Measurements from ENCODE around the gene MAP3K5.

DNA sequence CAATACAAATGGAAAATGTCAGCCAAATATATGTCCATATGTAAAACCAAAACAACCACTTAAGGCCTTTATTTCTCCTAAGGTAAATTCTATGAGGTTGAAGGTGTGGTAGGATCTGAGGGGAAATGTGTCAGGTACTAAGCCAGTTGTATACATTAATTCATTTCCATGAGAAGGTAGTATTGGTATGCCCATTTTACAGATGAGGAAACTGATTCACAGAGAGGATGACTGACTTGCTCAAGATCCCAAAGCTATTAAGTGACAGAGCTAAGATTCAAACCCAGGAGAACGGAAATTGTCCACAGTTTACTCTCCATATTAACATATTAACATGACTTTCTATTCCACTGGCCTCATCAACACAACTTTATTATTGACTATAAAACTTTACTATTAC, 177.9 kb downstream of the MAP3K5 start:
- TF ChIP-seq, protein P1, sequence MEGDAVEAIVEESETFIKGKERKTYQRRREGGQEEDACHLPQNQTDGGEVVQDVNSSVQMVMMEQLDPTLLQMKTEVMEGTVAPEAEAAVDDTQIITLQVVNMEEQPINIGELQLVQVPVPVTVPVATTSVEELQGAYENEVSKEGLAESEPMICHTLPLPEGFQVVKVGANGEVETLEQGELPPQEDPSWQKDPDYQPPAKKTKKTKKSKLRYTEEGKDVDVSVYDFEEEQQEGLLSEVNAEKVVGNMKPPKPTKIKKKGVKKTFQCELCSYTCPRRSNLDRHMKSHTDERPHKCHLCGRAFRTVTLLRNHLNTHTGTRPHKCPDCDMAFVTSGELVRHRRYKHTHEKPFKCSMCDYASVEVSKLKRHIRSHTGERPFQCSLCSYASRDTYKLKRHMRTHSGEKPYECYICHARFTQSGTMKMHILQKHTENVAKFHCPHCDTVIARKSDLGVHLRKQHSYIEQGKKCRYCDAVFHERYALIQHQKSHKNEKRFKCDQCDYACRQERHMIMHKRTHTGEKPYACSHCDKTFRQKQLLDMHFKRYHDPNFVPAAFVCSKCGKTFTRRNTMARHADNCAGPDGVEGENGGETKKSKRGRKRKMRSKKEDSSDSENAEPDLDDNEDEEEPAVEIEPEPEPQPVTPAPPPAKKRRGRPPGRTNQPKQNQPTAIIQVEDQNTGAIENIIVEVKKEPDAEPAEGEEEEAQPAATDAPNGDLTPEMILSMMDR (IDR thresholded peaks at IDR 0.05; ENCODE audit: insufficient read depth, low read depth, low read length) = no peak
- no peak for TF ChIP-seq EZH2 (IDR thresholded peaks at IDR 0.05; ENCODE audit: insufficient read depth, low read length)
